Kidney tubule cell (primary cell): Measurements from ENCODE around the gene DIAPH2.

Experiments used
- DNase-seq: peaks from one replicate; pipeline ENCODE4 v3.0.0-alpha.2; 2018; ENCODE audit warnings: low spot score

Gene DIAPH2

DNA sequence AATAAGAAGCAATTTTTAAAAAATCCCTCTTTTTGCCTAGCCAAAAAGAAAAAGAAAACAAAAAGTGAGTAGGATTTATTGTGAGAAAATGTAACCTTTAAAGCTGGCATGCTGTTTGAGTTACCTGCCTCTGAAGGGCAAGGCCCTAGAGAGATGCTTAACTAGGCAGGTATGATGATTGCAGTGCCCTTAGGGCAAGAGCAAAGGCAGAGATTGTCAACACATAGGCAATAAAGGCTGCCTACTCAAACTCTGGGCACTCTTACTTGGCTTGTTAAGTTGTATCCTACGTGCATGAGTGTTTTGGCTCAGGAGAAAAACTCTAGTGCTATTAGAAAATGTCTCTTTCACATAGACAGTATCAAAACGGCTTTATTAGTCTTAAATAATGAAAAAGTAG, 505.0 kb downstream of the DIAPH2 start:
- DNase-seq, result no peak

DNA sequence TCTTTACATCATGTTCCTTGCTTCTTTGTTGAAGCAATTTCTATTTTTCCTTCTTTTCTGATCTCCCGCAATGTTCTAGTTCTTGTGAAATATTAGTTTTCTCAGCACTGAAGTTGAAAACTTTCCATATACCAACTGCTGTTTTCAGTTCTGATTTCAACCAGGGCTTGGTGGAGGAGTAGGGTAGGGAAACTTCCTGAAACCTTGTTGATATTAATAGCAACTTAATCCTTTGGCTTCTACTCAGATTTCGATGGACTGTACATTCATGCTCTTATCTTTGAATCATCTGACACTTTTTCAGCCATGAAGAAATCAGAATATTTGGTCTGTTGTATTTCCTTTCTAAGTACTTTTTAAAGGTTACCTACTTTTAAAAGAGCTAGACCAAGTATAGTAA, 514.9 kb downstream of the DIAPH2 start:
- DNase-seq, result no peak

DNA sequence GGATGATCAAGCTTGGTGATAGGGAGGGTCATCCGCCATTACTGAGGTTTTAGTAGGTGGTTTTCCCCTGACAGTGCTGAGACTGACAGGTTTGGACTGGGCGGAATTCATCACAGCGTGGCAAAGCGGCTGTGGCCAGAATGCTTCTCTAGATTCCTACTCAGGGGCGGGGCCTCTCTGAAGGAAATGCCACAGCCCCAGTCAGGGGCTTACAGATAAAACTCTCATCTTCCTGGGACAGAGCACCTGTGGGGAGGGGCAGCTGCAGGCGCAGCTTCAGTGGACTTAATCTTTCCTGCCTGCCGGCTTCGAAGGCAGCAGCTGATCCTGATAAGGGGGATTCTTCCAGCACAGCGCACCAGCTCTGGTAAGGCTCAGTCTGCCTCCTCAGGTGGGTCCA, 515.8 kb downstream of the DIAPH2 start:
- no peak for DNase-seq

DNA sequence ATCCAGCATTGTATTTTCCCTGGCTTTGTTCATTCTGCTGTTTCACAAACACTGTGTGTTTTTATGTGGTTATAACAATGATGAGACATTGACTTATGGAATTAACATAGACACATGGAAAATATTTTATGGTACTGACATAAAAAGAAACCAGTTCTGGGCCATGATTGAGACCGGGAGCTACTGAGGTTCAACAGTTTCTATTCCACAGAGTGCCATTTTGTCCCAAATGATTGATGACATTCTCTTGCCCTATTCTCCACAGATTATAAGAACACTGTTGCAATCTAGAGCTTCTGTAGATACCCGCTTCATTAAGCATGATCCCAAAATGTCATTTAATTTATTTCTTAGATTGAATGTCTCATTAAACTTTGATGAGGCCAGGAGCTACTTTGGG, 525.9 kb downstream of the DIAPH2 start:
- DNase-seq, result no peak

DNA sequence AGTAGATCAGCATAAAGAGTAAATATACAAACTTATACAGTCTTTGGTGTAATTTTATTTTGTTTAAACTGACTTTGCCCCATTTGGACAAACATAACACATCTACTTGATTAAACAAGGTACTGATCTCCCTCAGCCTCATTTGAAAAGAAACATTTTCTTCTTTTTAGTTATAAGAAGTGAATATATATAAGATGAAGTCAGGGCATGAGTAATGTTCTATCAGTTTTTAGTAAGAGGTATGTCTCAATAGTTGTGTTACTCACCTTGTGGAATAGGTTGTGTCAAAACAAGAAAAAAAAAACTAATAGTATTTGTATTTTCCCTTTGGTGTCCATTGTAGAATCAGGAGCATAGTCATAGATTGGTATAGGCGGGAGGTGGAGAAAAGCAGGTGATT, 526.4 kb downstream of the DIAPH2 start:
- DNase-seq, result peak; percentile 8

DNA sequence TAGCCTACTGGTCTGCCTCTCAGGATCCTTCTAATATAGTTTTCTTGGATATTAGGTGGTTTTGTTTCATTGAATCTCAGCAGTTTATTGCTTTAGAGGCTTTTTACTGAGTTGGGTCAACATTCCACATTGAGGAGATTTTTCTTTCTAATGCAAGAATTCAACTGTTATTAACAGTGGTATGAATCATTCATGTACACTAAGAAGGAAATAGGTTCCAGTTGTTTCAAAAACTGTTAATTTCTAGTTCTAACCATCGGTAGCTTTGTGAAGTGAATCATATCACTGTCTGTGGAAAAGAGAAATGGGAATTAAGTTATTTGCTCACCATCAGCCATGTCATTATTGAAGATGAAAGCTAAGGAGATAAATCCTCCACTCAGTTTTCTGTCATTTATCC, 530.5 kb downstream of the DIAPH2 start:
- DNase-seq, result no peak

DNA sequence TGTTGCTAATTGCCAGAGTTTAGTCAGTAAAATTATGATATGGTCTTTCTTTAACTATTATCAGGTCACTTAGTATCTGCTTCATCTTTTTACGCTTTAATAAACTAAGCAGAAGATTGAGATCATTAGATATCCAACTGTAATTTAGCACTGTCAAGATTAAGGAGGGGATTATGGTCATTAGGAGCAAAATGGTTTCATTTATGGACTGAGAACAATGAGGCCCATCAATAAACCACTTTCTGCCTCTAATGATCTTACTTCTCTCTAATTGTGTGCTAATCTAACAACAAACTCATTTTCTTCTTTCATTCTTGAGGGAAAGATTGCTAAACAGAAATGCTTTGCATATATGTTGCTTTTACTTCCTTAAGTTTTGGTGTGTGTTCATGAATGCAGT, 539.5 kb downstream of the DIAPH2 start:
- DNase-seq, result no peak

DNA sequence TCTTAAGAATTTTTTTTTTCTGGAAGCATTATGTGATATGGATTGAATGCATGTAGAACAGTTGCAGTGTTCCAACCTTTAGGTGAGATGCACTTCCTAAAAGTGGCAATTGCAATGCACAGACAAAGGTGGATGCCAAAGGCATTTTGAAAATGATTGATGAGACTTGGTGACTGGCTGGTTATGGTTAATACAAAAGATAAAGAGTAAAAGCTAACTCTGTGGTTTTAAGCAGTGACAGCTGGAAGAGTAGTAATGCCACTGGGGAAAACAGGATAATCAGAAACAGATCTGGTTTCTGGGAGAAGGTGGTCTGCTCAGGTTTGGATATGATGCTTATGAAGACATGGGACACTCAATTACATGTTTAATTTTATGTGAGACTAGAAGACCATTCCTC, 544.7 kb downstream of the DIAPH2 start:
- no peak for DNase-seq

DNA sequence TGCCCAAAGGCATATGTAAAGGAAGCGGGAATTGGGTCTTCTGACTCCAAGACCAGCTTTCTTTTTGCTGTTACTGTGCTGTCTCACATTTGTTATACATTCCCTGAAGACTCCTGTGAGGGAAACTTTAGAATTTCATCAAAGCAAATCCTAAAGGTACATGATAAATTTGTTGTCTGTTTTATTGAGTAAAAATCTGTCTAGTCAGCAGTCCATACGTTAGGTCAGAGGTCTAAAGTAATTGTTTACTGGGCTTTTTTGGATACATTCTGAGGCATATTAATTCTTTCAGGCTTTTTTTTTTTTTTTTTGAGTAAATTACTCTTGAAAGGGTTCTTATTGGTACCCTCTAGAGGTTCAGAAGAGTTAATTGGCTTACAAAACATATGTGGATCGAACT, 546.3 kb downstream of the DIAPH2 start:
- no peak for DNase-seq

DNA sequence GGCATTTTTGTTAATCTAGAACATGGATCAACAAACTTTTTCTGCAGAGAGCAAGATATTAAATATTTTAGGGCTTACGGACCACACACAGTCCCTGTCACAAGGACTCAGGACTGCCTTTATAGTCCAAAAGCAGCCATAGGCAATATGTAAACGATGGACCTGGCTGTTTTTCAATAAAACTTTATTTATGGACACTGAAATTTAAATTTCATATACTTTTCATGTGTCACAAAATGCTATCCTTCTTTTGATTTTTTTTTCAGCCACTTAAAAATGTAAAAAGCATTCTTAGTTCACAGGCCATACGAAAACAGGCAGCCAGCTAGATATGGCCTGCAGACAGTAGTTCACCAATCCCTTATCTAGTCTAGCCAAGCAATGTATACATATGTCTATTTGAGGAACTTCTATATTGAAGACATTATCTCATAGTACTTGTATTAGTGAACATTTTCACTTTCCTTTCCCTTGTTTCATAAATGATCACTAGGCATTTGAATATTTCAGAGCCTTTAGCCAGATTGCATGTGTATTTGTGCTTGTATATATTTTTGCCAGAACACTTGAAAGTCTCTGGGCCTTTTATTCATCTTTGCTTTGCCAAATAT, 549.9 kb downstream of the DIAPH2 start:
- no peak for DNase-seq

DNA sequence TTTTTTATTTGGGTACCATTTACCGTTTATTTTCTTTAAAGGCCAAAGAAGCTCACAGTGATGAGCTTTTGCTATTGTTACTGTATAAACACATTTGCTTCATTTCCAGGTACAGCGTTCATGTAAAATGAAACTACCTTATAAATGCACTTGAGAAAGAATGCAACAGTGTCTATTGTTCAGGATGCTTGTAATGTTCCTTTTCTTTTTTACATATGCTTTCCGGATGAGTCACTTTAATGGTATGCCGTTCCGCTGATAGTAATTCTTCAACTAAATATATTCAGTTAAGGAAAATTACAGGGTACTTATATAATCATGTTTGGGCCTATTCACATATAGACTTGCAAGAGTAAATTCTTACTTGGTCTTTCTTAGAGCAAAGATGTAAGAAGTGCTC, 554.0 kb downstream of the DIAPH2 start:
- DNase-seq, result peak; percentile 35

DNA sequence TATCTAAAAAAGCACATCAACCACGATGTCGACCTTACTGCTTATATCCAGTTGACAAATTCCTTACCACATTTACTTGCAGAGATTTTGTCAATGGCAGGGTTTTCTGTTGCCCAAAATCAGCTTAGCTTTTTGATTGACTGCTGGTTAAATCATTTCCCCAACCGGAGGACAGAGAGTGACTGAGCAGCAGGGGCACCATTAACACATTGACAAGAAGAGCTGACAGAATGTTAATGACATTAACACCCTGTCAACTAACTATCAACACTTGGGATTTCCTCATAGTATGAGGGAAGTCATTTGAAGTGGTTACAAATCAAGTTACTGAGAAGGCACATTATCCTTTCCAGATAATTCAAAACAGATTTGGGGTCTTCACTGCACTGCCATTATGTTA, 567.5 kb downstream of the DIAPH2 start:
- DNase-seq, result no peak

DNA sequence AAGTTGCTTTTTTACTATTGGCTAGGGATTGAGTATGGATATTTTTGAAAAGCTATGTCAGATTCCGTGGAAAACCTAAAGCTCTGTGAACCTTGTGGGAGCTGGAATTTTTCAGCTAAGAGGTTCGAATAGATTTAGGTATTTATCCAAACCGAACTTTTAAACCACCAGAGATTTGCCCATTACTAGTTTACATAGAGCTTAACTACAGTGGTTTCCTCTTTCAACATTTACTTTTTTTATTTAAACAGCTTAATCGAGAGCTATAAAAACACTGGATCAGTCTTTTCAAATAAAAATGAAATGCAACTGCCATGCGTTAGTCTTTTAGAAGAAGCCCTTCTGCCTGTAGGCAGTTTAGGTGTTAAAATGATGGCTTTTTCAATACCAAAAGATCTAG, 576.0 kb downstream of the DIAPH2 start:
- no peak for DNase-seq

DNA sequence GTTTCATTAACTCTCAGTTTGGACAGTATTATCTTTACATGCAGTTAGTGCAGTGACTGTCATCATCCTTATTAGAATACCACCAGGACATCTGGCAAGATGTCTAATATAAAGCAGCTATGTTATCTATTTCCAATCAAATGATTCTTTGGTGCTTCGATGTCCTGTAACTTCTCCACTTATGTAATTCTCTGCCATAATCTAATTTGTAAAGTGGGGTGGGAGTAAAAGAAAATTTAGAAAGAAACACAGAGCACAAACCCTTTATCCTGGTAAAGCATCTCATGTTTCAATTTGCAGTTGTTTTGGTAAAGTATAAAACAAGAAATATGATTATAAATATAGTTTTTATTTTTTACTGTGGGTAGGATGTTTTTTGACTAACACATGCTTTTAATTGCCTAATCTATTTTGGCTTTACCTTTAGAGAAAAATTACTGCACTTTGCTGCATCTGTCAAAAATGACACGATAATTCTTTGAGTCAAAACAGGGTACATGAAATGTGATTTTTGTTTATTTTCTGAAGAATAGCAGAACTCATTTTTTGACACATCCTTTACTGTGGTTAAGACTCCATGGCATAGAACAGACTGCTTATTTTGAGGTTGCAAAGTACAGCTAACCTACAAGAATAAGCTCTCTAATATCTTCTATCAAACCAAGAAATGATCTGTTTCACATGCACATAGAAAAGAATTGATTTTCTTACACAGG, 581.9 kb downstream of the DIAPH2 start:
- no peak for DNase-seq

DNA sequence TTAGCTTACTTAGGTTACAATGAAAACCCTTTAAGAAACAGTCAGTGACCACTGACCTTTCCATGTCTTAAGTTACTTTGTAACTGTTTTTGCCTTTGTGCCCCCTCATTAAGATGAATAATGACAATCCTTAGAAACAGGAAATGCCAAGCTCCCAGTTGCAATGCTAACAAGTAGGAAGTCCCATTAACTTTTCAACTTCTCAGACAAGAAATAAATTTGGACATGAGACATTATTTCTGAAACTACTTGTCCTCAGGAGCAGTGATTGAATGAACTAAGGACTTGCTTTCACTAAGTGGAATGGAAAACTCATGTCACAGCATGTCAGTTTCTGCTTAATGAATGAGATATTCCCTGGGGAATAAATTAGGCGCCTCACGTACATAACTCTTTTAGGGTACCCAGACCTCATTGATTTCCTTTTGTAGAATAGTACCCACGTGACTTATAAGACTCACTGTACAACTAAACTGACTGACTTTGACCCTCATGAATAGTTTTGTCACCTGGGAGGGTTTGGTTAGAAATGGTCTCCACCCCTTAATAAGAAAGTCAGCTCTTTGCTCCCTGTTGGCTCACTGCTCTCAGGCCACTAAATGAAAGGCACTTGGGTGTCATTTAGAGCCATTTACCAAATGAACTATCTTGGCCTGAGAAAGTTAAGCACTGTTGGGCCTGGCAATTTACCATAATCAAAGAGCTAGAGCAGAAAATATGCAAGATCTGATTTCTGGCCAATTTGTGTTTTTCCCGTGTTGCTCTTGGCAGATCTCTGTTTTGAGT, 582.9 kb downstream of the DIAPH2 start:
- no peak for DNase-seq

DNA sequence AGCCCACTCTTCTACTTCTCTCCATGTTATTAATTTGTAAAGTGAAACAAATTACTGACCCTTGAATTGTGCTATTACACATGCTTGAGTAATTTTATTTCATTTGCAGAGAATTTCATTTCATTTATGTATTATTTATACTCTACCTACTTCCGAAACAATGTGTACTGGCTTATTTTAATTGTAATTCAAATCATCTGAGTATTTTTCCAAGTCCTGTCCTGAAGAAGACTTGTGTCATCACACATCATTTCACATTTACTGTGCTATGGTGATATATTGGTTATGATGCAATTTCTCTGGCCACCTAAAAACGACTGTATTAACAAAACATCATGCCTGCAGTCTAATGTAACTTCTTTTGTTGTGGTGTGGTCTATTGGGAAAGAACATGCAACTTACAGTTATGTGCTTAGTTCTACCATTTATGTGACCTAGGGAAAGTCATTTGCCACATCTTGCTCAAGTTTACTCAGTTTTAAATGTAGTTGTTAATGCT, 583.6 kb downstream of the DIAPH2 start:
- no peak for DNase-seq

DNA sequence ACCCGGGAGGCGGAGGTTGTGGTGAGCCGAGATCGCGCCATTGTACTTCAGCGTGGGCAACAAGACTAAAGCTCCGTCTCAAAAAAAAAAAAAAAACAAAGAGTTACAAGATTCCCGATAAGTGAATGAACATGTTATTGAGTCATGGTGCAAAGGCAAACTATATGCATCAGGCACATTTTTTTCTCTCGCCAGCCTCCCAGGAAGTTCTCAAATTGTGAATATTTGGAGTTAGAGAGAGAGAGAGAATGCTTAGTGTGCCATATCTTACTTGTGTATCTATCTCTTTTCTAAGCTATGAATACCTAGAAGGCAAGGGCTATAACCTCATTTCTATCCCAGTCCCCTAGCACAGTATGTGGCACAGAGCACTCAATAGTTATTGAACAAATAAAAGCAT, 599.9 kb downstream of the DIAPH2 start:
- no peak for DNase-seq

DNA sequence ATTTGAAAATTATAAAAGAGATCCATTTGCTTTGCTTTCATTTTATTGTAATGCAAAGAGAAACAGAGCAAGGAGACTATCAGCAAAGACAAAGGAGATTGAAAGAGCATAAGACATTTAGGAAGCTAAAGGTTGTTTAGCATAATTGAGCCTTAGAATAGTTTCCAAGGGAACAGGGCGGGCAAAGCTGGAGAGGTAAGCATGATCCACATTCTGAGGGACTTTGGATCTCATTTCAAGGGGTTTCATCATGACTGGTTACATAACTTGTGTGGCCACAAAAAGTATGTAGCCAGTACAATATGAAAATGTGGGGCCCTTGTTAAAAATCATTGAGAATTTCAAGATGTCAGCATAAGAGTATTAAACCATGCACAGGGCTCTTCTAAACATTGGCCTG, 605.6 kb downstream of the DIAPH2 start:
- DNase-seq, result no peak

DNA sequence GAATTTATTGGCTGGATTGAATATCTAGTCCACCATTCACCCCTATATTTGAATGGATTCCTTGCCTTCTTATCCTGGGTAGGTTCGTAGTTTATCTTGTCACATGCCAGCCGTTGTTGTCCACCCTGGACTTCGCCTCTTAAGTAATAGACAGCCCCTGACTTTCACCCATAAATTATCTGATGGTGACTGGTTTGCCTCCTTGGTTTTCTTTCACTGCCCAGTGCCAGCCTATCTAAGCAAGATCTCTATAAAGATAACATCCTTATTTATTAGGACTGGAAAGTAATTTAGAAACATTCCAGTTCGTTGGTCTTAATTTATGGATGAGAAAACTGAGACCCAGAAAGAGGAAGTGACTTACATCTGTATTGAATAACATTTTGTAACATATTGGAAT, 609.4 kb downstream of the DIAPH2 start:
- no peak for DNase-seq

DNA sequence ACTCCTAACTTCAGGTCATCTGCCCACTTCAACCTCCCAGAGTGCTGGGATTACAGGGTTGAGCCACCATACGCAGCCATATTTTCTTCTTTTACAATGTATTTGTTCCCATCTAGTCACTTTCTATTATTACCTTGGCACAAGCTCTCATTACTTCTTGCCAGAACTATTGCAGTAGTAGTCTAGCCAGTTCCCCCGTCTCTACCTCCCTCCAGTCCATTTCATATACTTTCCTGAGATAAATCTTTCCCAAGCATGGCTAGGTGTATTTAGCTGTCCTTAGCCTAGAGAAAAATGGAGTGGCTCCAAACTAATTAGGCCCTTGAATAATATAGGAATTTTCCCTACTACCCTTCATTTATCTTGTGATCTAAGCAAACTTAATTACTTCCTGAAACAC, 611.3 kb downstream of the DIAPH2 start:
- DNase-seq, result no peak

DNA sequence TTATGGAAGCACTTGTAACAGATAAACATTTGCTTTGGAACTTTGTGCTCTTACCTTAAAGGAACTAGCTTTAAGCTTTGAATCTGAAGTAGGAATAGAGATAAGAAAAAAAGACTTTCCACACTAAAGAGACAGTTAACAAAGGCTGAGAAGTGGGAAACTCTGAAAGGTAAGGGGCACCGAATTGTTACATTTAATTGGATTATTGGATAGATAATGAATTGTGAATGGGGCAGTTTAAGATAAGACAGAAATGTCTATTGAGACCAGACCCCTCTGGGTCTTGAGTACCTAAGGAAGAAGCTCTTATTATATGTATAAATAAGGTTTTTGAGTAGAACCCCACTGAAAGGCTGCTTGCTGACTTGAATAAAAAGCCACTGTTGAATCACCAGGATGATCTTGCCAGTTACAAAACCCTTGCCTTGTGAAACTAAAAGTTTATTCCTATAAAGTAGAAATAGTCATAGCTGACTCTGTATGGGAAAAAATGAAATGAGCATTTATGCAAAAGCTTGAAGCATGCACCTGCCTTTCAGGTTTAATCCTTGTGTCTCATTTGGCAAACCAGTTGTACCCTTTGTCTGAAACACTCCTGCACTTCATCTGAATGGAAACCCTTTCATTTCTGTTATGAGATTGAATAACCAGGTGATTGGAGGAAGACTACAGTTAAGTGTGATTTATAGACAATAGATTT, 622.3 kb downstream of the DIAPH2 start:
- DNase-seq, result no peak

DNA sequence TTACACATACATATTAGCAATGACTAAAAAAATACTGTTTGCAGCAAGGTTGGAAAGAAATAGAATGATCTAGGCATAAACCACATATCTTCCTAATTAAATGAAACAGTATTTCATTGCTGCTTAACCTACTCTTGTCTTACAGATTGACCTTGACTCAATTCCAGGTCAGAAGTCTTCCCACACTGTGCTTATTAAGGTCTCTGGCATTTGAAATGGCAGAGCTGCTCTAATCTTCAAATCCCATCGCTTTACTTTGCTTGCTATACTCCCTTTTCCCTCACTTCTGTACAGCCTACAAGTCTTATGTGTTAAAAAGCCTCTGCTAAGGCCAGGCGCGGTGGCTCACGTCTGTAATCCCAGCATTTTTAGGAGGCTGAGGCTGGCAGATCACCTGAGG, 623.5 kb downstream of the DIAPH2 start:
- no peak for DNase-seq
